GM18511 (cell line): ENCODE measurements around the gene MPC1L.

Source experiments
- ATAC-seq: cut with Tn5 transposase; IDR thresholded peaks from one replicate; pipeline ENCODE4 v1.9.1; 2021; ENCODE audit warnings: mild to moderate bottlenecking, moderate library complexity; ENCODE audit not compliant: unreplicated experiment

MPC1L gene

DNA sequence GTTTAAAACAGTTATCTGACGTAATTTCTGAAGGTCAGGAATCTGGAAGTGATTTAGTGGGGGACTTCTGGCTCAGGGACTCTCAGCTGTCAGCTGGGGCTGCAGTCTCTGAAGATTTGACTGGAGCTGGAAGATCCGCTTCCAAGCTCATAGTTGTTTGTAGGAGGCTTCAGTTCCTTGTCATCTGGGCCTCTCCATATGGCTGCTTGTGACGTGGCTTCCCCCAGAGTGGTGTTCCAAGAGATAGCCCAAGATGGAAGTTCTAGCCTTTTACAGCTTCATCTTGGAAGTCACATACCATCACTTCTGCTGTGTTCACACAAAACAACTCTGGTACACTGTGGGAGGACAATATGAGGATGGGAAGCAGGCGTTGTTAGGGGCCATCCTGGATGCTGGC is 2.1 kb downstream of the MPC1L start:
- ATAC-seq, result no peak

GRCh38 chrX:40628506-40628905 is 5.3 kb downstream of the MPC1L start:
- ATAC-seq, result no peak

DNA sequence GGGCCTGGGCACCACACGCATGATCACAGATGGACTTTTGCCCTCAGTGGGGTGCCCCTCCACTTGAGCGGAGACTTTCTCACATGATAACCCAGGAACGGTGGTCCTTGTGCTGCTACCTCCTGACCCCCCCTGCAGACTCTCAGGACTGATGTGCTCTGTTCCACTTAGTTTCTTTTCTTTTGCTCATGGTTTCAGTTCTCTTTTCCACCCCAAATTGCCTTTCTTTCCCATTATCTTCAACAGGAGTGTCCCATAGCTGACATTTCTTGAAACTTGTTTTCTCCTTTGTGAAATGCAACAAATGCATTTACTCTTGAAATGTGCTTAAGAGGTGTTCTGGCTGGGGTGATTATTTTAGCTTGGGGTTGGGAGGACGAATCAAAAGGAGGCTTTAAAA is 9.0 kb downstream of the MPC1L start:
- ATAC-seq, result no peak

- ATAC-seq, result no peak
These were observed 14.5 kb downstream of the MPC1L start for GRCh38 chrX:40637687-40638086.

DNA sequence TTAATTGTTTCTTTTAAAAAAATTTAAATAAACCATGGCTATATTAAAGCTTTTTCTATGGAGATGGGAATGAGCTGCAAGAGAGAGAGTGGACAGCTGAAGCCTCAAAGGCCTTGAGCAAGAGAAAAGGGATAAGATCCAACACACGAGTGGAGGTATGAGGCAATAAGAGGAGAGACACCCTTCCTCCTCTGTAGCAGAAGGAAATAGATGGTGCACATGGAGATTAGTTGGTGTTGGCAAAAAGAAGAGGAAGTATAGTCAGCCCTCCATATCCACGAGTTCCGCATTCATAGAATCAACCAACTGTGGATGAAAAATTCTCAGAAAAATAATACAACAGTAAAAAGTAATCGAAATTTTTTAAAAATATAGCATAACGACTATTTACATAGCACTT is 20.9 kb downstream of the MPC1L start:
- ATAC-seq, result no peak

DNA sequence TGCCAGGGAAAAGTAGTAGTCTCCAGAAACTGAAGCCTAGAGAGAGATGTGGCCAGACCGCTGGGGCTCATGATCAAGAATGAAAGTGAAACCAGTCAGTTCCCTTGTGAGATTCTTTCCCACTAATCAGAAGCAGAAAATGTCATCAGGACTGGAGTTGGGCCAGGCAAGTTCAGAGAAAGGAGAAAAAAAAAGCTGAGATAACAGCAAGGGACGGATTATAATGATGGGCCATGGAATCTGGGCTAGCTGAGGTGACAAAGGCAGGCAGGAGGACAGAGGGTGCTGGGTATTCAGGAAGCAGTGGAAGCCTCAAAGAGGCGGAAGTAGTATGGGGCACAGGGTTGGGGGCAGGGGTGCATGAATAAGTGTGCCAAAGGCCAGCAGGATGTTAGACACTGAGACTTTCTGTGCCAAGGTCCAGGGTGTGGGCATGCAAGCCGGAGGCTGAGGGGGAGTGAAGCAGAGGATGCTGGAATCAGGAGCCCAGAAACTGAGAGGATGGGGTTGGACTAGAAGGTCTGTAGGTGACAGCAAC is 21.7 kb downstream of the MPC1L start:
- ATAC-seq, result peak; percentile 41

GRCh38 chrX:40646489-40647306 is 23.5 kb downstream of the MPC1L start:
- ATAC-seq, result peak; percentile 30

DNA sequence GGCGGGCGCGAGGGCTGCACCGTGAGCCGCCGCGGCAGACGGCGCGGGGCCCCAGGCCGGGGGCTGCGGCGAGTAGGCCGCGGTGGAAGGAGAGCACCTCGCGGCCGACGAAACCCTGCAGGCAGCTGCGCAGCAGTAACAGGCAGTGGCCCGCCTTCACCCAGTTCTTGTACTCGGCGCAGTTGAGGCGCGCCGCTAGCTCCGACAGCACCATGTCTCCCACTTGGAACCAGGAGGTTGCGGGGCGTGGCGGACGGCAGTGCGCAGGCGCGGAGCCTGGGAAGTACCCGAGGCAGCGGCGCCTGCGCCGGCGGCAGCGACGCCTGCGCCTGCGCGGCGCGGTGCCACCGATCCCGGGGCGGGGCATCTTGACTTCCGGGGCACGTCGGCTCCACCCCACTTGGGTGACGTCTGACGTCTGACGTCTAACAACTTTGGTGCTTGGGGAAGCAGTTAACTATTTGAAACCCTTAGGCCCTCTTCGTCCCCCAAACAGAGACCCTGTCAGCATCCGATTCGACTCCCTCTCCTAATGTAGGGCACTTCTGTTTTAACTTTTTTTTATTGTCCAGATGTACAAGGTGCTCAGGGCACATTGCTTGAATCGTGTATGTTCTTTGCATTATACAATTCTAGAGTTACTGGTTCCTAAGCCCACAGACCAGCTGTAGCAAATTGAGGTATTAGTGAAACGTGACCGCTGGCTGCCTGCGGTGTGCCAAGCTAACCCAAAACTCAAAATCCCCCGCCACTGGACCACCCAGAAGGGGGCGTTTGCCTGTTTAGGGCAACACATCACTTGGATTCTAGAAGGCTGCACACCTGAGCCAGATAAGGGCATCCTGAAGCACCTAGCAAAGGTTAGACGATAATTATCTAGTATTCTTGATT is 24.3 kb downstream of the MPC1L start, which contains the start of gene CXorf38:
Gene CXorf38 (minus strand): TSS at position 255 of the 891 bp plus-strand sequence. CDS start 41 bp downstream, at position 214.
- ATAC-seq, result peak; percentile 75

DNA sequence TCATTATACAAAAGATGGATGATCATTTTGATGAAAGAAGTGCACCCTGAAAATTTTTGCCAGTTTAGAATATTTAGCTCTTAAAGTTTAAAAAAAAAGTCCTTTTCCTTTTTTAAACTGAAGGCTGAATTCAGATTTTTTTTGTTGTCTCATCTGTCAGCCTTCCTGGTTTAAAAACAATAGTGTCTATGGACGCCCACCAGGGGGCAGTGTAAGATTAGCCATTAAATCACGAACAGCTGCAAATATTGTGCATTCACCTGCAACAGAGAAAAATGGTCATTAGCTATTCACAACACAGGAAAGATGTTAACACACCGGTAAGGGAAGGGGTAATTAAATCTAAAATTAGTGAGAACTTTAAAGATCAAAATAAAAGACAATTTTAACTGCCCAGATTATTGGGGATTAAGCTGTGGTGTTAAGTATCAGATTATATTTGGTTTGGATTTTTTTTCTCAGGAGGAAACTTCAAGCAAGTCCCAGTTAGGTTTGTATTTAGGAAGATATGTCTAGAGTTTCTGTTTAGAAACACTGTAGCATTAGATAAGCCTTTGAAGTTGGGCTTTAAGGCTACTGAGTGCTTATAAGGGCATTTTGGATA is 28.5 kb downstream of the MPC1L start:
- no peak for ATAC-seq

DNA sequence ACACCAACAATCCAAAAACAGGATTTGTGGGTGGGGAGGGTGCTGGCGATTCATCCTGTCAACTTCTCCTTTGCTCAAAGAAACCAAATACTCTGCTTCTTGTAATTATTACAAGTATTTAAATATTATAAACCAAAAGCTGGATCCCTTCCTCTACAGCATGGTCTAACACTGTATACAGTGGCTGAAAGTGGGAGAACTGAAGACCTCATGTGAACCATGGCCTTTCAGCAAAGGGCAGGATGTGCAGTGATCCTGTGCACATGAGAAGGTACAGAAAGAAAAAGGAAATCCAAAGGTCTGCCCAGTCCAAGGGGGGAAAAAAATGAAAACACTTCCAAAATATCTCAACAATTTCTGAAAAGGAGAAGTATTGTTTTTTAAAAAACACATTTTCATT is 29.4 kb downstream of the MPC1L start:
- no peak for ATAC-seq

DNA sequence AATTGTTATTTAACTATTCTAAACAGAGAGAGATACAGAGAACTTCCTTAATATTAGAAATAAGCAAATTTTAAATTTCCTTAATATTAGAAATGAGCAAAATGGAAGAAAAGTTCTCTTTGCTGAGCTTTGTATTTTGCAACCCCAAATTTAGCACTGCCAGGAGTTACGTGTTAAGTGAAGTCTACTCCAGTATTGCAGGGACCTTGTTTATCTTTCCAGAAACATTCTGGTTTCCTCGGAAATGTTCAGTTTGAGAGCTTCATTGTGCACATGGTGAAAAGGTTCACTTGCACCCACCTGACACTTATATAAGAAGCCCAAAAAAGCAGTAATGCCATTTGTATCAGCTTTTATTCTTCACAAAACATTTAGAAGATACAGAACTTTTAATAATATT is 30.3 kb downstream of the MPC1L start:
- ATAC-seq, result no peak

- no peak for ATAC-seq
These were observed 37.2 kb downstream of the MPC1L start for GRCh38 chrX:40660381-40660780.

- no peak for ATAC-seq
These were observed 38.3 kb downstream of the MPC1L start for GRCh38 chrX:40661489-40661888.

GRCh38 chrX:40663078-40663740 is 40.0 kb downstream of the MPC1L start:
- peak; percentile 81 for ATAC-seq

GRCh38 chrX:40663880-40664630 is 40.8 kb downstream of the MPC1L start:
- ATAC-seq, result no peak

DNA sequence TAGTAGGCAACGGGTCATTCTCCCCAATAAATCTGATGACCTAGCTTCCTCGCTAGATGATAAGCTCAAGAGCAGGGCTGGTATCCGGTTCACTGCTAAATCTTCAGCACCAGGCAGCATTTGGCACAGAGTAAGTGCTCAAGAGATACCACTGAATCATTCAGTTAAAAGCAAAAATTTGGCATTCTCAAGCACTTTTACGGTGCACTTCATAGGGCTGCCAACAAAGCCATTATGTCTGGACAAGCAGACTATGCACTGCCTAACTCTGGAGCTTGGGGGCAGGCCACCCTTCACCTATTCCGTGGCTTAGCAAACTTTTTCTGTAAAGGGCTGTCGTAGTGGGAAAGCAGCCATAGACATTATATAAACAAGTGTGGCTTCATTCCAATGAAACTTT is 47.9 kb downstream of the MPC1L start:
- ATAC-seq, result no peak
